Mesendoderm (in vitro differentiated cells): Measurements from ENCODE around the gene WFIKKN2.

Experiments
- DNase-seq: peaks from one replicate; pipeline ENCODE4 v3.0.0; 2013
- H2AK5ac ChIP-seq: 2 replicates; pipeline ENCODE4 v1.6.1; 2013; ENCODE audit warnings: low read length, inconsistent platforms
- H2BK120ac ChIP-seq: 2 replicates; pipeline ENCODE4 v1.6.1; 2013; ENCODE audit warnings: low read depth, mild to moderate bottlenecking, low read length, moderate library complexity, mixed read lengths
- H2BK15ac ChIP-seq: replicated peaks from 2 replicates; pipeline ENCODE4 v1.6.1; 2013; ENCODE audit warnings: low read depth, mild to moderate bottlenecking, moderate library complexity
- H2BK5ac ChIP-seq: 2 replicates; pipeline ENCODE4 v1.6.1; 2013; ENCODE audit warnings: low read length, inconsistent platforms
- H3K18ac ChIP-seq: 2 replicates; pipeline ENCODE4 v1.6.1; 2013; ENCODE audit warnings: mild to moderate bottlenecking, low read length, mixed read lengths
- H3K23ac ChIP-seq: one replicate; pipeline ENCODE4 v1.6.1; 2013; ENCODE audit warnings: low read length
- H3K27ac ChIP-seq: 2 replicates; pipeline ENCODE4 v1.5.1; 2013; ENCODE audit warnings: low read depth, mild to moderate bottlenecking, inconsistent platforms, low read length, moderate library complexity
- H3K27me3 ChIP-seq: 2 replicates; pipeline ENCODE4 v1.6.1; 2013; ENCODE audit warnings: low read length, control low read depth, mild to moderate bottlenecking, inconsistent platforms; ENCODE audit not compliant: insufficient read depth, poor library complexity
- H3K36me3 ChIP-seq: 2 replicates; pipeline ENCODE4 v1.6.1; 2013; ENCODE audit warnings: low read length, inconsistent platforms; ENCODE audit not compliant: control insufficient read depth, insufficient read depth
- H3K4ac ChIP-seq: one replicate; pipeline ENCODE4 v1.6.1; 2013; ENCODE audit warnings: low read depth, mild to moderate bottlenecking, low read length, moderate library complexity
- H3K4me1 ChIP-seq: 2 replicates; pipeline ENCODE4 v1.6.1; 2013; ENCODE audit warnings: low read depth, low read length, inconsistent platforms; ENCODE audit not compliant: control insufficient read depth
- H3K4me2 ChIP-seq: 2 replicates; pipeline ENCODE4 v1.6.1; 2013; ENCODE audit warnings: low read length
- H3K4me3 ChIP-seq: 2 replicates; pipeline ENCODE4 v1.5.1; 2013; ENCODE audit warnings: mild to moderate bottlenecking, low read length
- H3K56ac ChIP-seq: one replicate; pipeline ENCODE4 v1.6.1; 2013; ENCODE audit warnings: low read length
- H3K79me1 ChIP-seq: 2 replicates; pipeline ENCODE4 v1.6.1; 2013; ENCODE audit warnings: low read length, inconsistent platforms
- H3K79me2 ChIP-seq: 2 replicates; pipeline ENCODE4 v1.6.1; 2013; ENCODE audit warnings: mild to moderate bottlenecking, low read length; ENCODE audit not compliant: control insufficient read depth, insufficient read depth
- H3K9ac ChIP-seq: 2 replicates; pipeline ENCODE4 v1.6.1; 2013; ENCODE audit warnings: low read length, inconsistent platforms
- H4K5ac ChIP-seq: one replicate; pipeline ENCODE4 v1.6.1; 2013; ENCODE audit warnings: low read length
- H4K8ac ChIP-seq: one replicate; pipeline ENCODE4 v1.6.1; 2013; ENCODE audit warnings: low read depth, mild to moderate bottlenecking, control low read depth, low read length, moderate library complexity
- WGBS: extraction: QIAGEN DNeasy Blood & Tissue Kit; methylation state at CpG from one replicate; pipeline ENCODE4 v1.1.7; 2013; ENCODE audit warnings: low lambda C conversion rate, missing lambda C conversion rate; ENCODE audit not compliant: insufficient coverage; ENCODE audit errors: extremely low coverage; 5-methylcytosine and 5-hydroxymethylcytosine counted together

Gene WFIKKN2

GRCh38 chr17:50818921-50819657 is 16.3 kb upstream of the WFIKKN2 start:
- DNase-seq, result no peak
- Histone ChIP-seq H2BK120ac (no peak overlapping the region), H3K23ac (no peak overlapping the region), H3K4ac (no peak overlapping the region), H3K56ac (no peak overlapping the region), H3K27me3 (no peaks in the 10 kb centered on the region), H2AK5ac (no peak overlapping the region), H3K79me2 (no peaks in the 10 kb centered on the region), H3K9ac (no peak overlapping the region), H3K36me3 (no peaks in the 10 kb centered on the region), H3K18ac (no peak overlapping the region), H3K79me1 (no peaks in the 10 kb centered on the region), H3K4me1 (peaks cover 3% of the 10 kb centered on the region), H3K27ac (no peak overlapping the region), H2BK5ac (no peak overlapping the region), H2BK15ac (no peak overlapping the region), H3K4me3 (no peak overlapping the region), H4K8ac (no peak overlapping the region), H3K4me2 (no peak overlapping the region), H4K5ac (no peak overlapping the region)
- WGBS, result no CpG with 5 or more reads among the region's 6 CpGs

DNA sequence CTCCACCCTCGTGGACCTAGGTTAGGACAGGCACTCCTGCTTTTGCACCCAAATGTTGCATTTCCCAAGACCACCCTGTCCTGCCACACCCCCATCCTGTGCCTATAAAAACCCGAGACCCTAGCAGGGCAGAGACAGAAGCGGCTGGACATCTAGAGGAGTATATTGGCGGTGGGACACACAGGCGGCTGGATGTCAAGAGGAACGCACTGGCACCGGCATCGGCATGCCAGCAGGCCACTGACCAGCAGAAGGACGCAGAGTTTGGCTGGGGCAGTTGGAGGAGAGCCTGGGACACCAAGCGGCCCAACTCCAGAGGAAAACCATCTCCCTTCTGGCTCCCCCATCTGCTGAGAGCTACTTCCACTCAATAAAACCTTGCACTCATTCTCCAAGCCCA is 14.7 kb upstream of the WFIKKN2 start:
- Histone ChIP-seq H4K8ac (no peak overlapping the region), H4K5ac (no peak overlapping the region), H2BK120ac (no peak overlapping the region), H2AK5ac (no peak overlapping the region), H3K9ac (no peak overlapping the region), H3K4me1 (peaks cover 3% of the 10 kb centered on the region), H3K36me3 (no peaks in the 10 kb centered on the region), H3K18ac (no peak overlapping the region), H3K27me3 (no peaks in the 10 kb centered on the region), H3K56ac (no peak overlapping the region), H3K4me3 (no peak overlapping the region), H3K23ac (no peak overlapping the region), H3K4ac (no peak overlapping the region), H2BK15ac (no peak overlapping the region), H3K27ac (no peak overlapping the region), H2BK5ac (no peak overlapping the region), H3K79me1 (no peaks in the 10 kb centered on the region), H3K79me2 (no peaks in the 10 kb centered on the region), H3K4me2 (no peak overlapping the region)
- WGBS, result no CpG with 5 or more reads among the region's 10 CpGs
- DNase-seq, result no peak

- DNase-seq, result no peak
These were observed 12.8 kb upstream of the WFIKKN2 start for GRCh38 chr17:50822550-50822949.

GRCh38 chr17:50824429-50824828 is 11.0 kb upstream of the WFIKKN2 start:
- Histone ChIP-seq H3K79me1 (no peaks in the 10 kb centered on the region), H3K56ac (no peak overlapping the region), H3K9ac (no peak overlapping the region), H3K18ac (no peak overlapping the region), H3K4me1 (no peaks in the 10 kb centered on the region), H3K27me3 (no peaks in the 10 kb centered on the region), H2BK15ac (no peak overlapping the region), H2BK5ac (no peak overlapping the region), H4K8ac (no peak overlapping the region), H3K23ac (no peak overlapping the region), H3K79me2 (no peaks in the 10 kb centered on the region), H3K27ac (no peak overlapping the region), H2BK120ac (no peak overlapping the region), H3K4me2 (no peak overlapping the region), H3K4me3 (no peak overlapping the region), H3K4ac (no peak overlapping the region), H4K5ac (no peak overlapping the region), H2AK5ac (no peak overlapping the region), H3K36me3 (no peaks in the 10 kb centered on the region)
- DNase-seq, result no peak
- no CpG with 5 or more reads among the region's 2 CpGs for WGBS

More at GRCh38 chr17:50822550-50822949, 12.8 kb upstream of the WFIKKN2 start:
- Histone ChIP-seq H3K27ac (no peak overlapping the region), H3K23ac (no peak overlapping the region), H3K4me2 (no peak overlapping the region), H2BK5ac (no peak overlapping the region), H2BK120ac (no peak overlapping the region), H3K4me3 (no peak overlapping the region), H4K5ac (no peak overlapping the region), H4K8ac (no peak overlapping the region), H2AK5ac (no peak overlapping the region), H3K36me3 (no peaks in the 10 kb centered on the region), H3K79me2 (no peaks in the 10 kb centered on the region), H2BK15ac (no peak overlapping the region), H3K18ac (no peak overlapping the region), H3K27me3 (no peaks in the 10 kb centered on the region), H3K4ac (no peak overlapping the region), H3K79me1 (no peaks in the 10 kb centered on the region), H3K56ac (no peak overlapping the region), H3K9ac (no peak overlapping the region), H3K4me1 (peaks cover under 1% of the 10 kb centered on the region)
- WGBS, result no CpG with 5 or more reads among the region's 2 CpGs

DNA sequence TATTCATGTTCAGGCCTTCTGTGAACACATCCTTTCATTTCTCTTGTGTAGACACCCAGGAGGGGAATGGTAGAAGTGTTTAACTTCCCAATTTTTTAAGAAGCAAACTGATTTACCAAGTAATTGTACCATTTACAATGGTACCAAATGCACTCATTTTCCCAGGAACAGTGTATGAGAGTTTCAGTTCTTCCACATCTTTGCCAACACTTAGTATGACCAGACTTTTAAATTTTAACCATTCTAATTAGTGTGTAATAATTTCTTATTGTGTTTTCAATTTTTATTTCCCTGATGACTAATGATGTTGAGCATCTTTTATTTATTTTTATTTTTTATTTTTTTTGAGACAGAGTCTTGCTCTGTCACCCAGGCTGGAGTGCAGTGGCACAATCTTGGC is 10.2 kb upstream of the WFIKKN2 start:
- no peaks in the 10 kb centered on the region for H3K79me1 ChIP-seq
- no peak overlapping the region for H2BK120ac ChIP-seq
- no peaks in the 10 kb centered on the region for H3K36me3 ChIP-seq
- DNase-seq, result no peak
- H2AK5ac ChIP-seq, result no peak overlapping the region
- H2BK5ac ChIP-seq, result no peak overlapping the region
- no peak overlapping the region for H3K23ac ChIP-seq
- no peaks in the 10 kb centered on the region for H3K27me3 ChIP-seq
- H3K18ac ChIP-seq, result no peak overlapping the region
- H3K4me3 ChIP-seq, result no peak overlapping the region
- no peak overlapping the region for H3K4me2 ChIP-seq
- H3K27ac ChIP-seq, result no peak overlapping the region
- H3K9ac ChIP-seq, result no peak overlapping the region
- no peaks in the 10 kb centered on the region for H3K4me1 ChIP-seq
- H2BK15ac ChIP-seq, result no peak overlapping the region
- H3K4ac ChIP-seq, result no peak overlapping the region
- no peak overlapping the region for H4K5ac ChIP-seq
- H4K8ac ChIP-seq, result no peak overlapping the region
- no peak overlapping the region for H3K56ac ChIP-seq
- no peaks in the 10 kb centered on the region for H3K79me2 ChIP-seq
